Measurements from ENCODE around the gene MAB21L4.

Gene MAB21L4

GRCh38 chr2:240909216-240909974, 13.4 kb upstream of the MAB21L4 start:
- DNase-seq: no peak

DNA sequence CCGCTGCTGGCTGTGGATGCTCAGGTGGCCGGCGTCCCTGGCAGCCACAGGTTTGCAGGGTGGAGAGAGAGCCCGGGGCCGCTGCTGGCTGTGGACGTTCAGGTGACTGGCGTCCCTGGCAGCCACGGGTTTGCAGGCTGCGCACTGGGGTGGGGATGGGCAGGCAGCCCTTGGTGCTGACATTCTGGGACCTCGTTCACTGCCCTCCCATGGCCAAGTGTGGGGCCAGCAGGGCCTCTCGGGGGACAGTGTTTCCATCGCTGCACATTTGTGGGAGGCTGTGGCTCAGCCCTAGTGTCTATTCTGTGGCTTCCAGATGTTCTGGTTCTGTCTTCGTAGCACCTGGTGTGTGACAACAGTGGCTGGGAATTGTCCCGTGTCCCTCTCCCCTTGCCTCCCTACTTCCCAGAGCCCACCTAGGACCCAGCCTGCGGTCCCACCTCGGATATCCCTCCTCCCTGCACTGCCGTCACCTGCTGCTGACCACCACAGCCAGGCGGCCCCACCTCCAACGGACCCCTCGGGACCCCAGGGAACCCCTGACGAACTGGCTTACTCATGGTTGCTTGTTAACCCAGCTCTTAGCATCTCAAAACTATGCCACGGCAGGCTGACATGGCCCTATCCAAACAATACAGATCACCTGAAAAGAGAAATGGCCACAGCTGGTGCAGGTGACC, 11.1 kb upstream of the MAB21L4 start:
- no peak for DNase-seq

- no peak for DNase-seq
These were observed 10.4 kb upstream of the MAB21L4 start, which contains the start of gene CROCC2 for GRCh38 chr2:240906141-240906910. TSS of gene CROCC2 (plus strand) at chr2:240906336. CDS start at chr2:240906514, 178 bp downstream.

DNA sequence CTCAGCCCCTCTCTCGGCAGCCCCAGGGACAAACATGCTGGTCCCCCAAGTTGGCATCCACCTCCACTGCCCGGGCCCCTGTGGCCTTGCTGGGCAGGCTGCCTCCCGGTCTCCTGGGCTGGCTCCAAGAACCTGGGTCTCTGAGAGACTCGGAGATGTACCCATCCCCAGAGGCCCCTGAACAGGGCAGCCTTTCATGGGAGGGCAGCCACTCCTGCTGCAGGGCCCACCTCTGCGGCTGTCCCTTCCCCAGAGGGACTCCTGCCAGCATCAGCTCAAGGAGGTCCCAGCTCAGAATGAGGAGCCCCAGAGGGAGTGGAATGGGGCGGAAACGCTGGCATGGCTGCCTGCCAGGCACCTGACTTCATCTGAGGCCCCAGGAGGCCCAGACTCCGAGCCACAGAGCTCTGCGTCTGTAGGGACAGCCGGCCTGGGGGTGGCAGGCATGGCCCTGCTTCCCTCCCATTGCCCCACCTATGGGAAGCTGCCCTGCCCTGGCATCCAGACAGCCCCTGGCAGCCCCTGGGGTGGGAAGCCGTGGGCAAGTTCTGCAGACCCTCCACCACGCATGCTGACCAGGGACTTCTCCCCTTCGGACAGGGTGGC, 9.3 kb upstream of the MAB21L4 start:
- DNase-seq: no peak

DNA sequence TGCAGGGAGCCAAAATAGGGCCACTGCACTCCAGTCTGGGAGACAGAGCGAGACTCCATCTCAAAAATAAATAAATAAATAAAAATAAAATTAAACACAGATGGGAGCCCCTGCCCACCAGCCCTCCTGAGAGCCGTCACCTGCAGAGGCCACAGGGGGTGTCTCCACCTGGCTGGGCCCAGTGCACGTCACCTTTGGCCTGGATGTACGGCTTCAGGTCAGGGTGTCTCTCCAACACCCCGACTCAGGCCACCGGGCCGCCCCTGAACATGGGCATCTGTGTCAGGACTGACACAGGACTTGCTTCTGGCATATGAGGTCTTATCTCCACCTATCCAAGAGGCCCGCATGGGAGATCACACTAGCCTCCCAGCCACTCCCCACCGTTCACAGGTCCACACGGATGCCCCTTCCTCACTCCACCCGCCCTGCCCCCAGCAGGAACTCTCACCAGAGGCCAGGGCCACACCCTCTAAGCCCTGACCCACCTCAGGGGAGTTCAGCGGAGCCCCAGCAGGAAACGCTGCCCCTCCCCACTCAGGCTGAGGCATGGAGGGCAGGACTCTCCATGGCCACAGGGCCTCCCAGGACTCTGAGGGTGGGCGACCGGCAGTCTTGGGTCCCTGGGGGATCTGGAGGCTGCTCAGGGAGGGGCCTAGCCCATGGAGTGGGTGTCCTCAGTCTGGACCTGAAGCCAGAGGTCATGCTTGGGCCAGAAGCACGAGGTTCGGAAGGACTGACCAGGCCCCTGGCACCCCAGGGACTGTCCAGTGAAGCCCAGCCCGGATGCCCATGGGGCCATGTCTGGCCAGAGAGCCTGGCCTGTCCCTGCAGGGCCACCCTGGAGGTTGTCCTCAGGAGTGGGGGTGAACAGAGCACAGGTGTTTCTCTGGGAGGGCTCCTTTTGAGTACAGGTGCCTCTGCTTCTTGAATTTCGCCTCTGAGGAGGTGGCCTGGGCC, 8.5 kb upstream of the MAB21L4 start:
- DNase-seq: no peak

GRCh38 chr2:240903191-240904060, 7.5 kb upstream of the MAB21L4 start:
- no peak for DNase-seq

GRCh38 chr2:240902615-240903041, 6.7 kb upstream of the MAB21L4 start:
- DNase-seq: no peak

DNA sequence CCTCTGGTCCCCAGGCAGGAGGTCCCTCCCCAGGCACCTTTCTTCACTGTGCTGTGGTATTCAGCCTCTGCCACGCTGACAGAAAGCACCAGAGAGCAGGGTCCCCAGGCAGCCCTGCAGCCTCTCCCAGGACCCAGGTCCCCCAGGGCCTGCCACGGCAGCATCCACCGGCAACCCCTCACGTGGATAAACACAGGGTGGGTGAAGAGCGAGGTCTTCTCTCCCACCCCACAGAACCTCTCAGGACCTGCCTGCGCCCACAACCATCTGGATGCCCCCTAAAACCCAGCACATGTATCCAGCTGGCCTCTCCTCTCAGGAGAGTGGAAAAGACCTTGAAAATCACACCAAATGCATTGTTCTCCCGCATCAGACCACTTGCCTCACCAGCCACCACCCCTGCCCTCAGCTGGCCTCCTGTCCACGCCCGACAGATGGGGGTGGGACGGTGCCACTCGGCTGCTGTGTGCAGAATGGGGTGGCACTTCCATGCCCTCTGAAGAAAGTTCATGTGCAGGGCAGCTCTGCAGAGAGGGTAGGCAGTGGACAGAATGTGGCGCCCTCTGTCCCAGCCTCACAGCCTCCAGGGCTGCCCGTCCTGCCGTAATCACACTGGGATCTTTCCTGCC, 6.1 kb upstream of the MAB21L4 start:
- DNase-seq: no peak

DNA sequence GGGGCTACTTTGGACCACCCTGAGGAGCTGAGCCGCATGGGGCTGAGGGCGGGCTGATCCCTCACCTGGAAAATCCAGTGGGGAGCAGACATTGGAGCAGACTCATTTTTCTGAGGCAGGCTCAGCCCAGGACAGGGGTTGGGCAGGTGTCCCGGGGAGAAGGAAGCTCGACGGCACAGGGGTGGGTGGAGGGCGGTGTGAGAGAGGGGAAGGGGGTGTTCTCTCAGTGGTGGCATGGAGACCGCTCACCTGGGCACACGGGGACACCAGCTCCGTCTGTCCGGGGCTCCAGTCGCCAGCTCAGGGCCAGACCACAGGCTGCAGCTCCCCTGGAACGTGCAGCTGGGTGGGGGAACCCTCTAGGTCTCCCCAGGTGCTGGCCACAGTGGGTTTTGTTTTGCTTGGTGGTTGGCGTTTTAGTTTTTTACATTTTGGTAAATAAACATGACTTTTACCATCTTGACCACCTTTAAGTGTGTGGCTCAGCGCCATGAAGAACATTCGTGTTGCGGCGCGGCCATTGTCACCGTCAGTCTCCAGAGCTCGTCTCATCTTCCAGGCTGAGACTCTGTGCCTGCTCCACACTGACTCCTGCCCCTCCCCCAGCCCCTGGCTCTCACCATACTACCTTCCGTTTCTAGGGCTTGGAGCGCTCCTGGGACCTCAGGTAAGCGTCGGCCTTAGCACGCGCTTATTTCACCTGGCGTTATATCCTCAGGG, 4.3 kb upstream of the MAB21L4 start:
- no peak for DNase-seq

GRCh38 chr2:240899468-240899865, 3.5 kb upstream of the MAB21L4 start:
- DNase-seq: no peak

- DNase-seq: no peak
These were observed 2.9 kb upstream of the MAB21L4 start for GRCh38 chr2:240898731-240899467.

- DNase-seq: no peak
These were observed 2.3 kb upstream of the MAB21L4 start for GRCh38 chr2:240898108-240898730.

DNA sequence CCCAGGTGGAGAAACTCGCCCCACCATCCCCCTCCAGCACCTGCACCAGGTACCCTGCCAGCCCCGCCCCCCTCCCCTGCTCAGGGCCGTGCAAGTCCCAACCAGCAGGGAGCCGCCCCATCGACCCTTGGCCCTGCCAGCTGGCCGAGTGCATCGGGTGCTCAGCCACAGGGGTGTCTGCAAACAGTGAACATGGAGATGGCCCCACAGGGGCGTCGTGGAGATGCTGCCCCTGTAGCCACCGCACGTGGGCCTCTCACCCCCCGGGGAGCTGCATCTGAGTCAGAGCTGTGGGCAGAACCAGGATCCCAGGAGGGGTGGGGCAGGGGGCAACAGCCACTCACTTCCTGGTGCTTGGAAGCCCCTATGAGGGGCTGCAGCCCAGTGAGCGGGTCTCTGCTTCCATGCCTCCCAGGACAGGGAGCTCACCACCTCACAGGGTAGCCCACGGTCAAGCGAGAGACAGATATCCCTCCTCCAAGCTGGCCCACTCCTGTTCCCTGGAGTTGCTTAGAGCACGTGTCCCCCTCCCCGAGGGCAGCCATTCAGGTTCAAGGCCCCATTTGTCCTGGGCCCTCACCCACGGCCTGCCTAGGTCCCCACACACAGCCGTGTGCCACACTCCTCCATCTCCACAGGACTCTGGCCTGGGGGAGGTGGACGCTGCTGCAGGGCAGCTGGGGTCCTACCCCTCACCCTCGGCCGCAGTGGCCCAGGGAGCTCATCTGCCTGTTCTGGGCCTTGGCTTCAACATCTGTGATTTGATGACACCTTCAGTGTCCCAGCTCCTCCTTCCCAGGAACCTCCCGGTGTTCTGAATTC, 1.1 kb upstream of the MAB21L4 start:
- no peak for DNase-seq

- no peak for DNase-seq
These were observed 438 bp upstream of the MAB21L4 start for GRCh38 chr2:240896394-240896793.

DNA sequence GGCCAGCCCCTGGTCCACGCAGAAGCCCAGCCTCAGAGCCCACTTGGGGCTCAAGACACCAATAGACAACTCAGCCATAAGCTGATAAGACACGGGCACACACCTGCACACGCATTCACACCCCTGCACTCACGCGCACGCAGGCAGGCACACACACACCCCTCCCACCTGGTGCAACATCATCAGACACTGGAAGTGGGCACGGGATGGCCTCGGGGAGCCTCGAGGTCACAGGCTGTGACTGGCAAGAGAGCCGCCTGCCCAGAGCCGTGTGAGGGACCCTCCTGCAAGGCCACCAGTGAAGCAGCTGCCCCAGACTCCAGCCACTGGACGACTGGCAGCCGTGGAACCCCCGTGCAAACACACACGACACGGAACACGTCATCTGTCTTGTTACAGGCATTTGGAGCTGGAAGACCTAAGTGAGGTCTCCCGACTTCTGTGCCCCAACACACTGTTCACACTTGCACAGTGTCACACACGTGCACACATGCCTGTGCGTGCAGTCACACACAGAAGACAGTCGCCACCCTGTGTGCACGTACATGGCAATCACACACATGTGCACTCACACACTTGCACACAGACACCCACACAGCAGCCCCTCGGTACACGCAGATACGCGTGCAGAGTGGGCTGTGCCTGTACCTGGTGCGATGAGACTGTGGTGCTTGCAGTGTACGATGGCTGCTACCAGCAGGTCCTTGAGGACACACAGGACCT, 959 bp downstream of the MAB21L4 start:
- DNase-seq: no peak

DNA sequence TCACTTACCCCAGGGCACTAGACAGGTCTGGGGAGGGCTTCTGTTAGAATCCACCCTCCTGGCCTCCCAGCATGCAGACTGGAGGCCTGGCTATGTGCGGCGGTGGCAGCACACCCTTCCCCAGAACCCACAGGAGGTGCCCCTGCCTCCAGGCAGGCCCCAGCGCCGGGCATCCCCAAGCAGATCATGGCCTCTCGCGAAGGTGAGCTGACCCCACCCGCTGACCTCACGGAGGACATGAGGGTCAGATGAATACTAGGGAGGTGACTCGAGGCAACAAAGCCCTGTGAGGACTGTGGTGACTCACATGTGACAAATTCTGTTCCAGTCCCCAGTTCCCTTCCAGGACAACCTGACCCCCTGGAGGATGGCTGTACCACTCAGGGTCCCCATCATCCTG, 1.9 kb downstream of the MAB21L4 start:
- no peak for DNase-seq

DNA sequence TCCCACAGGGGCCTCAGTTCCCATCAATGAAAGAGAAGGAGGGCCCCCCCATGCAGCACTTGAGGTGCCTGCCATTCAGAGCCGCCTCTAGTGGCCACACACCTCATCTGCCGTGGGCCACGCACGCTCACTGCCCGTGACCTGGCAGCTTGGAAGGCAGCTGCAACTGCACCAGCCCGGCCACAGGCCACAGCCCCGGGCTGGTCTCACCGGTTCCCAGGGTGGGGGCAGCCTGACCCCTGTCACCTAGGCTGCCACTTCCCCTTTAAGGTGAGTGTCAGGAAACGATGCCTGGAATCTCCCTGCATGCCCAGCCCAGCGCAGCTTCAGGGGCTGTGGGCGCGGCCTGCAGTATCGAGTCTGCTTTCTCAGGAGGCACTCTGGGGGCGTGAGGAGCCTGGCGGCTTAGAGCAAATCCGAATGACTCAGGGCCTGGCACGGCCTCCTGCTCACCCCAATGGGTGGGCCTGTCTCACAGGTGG, 2.6 kb downstream of the MAB21L4 start:
- DNase-seq: peak; percentile 73

All from stimulated activated CD4-positive, alpha-beta T cell treated with anti-CD3 and anti-CD28 coated beads, Interleukin-4, amount 100 ng/mL, for 1 hour (primary cell).